ENCODE data around the gene EID2B.

- TF ChIP-seq, protein P1, sequence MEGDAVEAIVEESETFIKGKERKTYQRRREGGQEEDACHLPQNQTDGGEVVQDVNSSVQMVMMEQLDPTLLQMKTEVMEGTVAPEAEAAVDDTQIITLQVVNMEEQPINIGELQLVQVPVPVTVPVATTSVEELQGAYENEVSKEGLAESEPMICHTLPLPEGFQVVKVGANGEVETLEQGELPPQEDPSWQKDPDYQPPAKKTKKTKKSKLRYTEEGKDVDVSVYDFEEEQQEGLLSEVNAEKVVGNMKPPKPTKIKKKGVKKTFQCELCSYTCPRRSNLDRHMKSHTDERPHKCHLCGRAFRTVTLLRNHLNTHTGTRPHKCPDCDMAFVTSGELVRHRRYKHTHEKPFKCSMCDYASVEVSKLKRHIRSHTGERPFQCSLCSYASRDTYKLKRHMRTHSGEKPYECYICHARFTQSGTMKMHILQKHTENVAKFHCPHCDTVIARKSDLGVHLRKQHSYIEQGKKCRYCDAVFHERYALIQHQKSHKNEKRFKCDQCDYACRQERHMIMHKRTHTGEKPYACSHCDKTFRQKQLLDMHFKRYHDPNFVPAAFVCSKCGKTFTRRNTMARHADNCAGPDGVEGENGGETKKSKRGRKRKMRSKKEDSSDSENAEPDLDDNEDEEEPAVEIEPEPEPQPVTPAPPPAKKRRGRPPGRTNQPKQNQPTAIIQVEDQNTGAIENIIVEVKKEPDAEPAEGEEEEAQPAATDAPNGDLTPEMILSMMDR (IDR thresholded peaks at IDR 0.05): no peak
- no peak for TF ChIP-seq EP300 (IDR thresholded peaks at IDR 0.05)
These were observed 42.9 kb downstream of the EID2B start for GRCh38 chr19:39489756-39490155.

Data from ovary (tissue), 3 donors.